CMK (cell line): ENCODE results near the gene MTERF2.

Source experiments
- DNase-seq: peaks from one replicate; pipeline ENCODE4 v3.0.0-alpha.2; 2010; ENCODE audit warnings: low read depth

Gene MTERF2

DNA sequence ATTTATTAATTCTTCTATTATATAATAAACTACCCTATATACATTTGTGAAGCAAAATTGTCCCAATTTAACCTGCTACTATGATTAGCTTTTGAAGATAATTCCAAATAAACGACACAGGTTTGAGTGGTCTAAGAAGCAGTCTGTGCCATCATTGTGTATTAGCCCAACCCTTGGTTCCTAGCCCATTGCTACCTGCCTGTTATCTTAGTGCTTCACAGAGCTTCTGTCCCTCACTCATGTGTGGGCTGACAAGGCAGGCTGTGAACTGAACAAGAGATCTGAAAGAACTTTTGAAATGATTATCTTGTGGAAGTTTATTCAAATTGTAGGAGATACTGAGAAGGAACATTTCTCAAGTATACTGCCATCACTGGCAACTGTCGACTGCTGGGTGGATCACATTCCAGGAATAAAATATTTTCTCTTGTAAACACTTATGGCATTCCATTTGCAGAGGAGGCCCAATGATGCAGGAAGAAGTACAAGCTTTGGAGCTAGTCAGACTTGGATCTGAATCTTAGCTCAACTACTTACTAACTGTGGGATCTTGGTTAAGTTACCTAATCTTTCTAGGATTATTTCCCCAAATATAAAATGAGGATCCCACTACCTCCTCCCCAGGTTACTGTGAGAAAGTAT, 7.8 kb upstream of the MTERF2 start:
- DNase-seq: no peak

DNA sequence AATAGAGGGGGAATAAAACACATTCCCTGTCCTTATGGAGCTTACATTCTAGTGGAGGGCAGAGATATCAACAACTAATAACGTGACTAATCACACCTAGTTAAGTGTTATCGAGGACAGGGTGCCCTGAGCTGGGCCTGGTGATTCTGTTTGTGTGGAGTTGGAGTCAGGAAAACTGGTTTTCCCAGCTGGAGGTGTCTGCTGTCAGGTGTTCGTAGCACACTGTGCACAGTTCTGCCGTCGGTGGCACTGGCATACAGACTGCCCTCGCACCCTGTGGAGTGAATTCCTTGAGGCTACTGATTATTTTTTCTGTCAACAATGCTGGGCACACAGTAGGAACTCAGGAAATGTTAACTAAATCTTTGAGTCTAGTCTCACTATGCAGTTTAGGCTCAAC, 900 bp upstream of the MTERF2 start:
- DNase-seq: no peak

DNA sequence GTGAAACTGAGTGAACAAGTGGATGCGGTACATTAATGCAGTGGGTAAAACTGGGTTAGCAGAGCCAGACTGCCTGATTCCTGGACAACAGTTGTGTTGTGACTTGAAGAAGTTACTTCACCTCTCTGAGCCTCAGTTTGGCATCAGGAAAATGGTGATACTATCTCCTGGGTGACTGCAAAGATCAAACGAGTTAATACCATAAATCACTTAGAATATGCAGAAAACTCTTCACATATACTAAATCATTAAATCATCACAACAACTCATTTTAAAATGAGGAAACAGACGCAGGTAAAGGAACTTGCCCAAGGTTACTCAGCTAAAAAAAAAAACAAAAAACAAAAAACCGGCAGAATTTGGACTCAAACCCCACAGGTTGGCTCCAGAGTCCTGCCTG, 811 bp downstream of the MTERF2 start:
- DNase-seq: no peak

DNA sequence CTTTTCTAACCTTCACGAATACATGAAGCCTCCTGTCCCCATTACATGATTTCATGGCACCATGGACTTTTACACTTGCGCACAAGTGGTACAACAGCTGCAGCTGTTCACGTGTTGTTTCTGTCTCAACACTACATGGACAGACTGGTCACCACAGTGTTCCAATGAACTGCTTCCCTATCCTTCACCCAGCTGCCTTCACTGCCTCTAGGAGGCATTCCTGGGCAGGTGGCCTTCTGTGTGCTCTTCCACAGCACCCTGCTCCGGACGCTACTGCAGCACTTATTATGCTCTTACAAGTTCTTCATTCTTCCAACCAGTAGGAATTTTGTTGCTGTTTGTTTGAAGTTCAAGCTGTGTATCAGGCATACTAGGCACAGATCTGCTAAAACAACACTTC, 1.5 kb downstream of the MTERF2 start:
- no peak for DNase-seq

DNA sequence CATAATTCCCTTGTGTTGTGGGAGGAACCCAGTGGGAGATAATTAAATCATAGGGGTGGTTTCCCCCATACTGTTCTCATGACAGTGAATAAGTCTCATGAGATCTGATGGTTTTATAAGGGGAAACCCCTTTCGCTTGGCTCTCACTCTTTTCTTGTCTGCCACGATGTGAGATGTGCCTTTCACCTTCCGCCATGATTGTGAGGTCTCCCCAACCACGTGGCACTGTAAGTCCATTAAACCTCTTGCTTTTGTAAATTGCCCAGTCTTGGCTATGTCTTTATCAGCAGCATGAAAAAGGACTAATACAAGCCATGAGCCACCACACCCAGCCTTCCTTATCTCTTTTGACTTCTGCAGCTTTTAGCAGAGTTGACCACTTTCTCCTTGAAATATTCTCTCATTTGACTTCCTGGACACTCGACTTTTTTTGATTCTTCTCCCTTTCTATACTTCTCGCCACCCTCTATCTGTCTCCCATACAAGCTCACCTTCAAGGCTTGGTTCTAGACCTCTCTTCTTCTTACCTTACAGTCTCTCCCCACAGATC, 2.3 kb downstream of the MTERF2 start:
- peak; percentile 33 for DNase-seq

DNA sequence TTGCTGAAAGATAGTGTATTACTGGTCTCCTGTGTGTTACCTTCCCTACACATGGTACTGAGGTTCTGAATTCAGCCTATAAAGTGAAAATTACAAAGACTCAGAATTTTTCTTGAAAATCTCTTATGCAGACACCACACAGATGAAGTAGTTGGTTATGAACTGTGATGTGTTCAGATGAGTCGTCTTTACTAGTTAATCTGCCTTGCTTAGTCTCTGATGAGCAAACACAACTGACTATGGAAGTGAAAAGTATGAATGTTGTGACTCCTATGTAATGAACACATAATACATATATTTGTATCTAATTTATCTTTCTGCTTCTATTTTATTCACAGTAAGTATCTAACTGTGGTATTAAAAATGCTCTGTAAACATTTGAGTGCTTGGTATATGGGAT, 4.7 kb downstream of the MTERF2 start:
- no peak for DNase-seq

DNA sequence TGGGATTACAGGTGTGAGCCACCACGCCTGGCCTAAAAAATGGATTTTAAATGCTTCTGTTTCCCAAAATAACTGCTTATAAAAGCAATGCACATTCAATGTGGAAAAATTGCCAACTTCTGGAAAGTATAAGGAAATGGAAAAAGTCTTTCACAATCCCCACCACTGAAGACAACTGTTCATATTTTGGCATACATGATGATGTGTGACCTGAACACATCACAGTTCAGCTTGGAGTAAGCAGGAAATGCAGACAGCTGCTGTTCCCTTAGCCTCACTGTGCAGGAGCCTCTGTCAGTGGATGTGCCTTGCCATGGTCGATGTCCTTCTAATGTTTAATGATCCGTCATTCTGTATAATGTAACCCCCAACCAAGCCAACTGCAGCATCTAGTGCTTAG, 5.2 kb downstream of the MTERF2 start:
- no peak for DNase-seq

DNA sequence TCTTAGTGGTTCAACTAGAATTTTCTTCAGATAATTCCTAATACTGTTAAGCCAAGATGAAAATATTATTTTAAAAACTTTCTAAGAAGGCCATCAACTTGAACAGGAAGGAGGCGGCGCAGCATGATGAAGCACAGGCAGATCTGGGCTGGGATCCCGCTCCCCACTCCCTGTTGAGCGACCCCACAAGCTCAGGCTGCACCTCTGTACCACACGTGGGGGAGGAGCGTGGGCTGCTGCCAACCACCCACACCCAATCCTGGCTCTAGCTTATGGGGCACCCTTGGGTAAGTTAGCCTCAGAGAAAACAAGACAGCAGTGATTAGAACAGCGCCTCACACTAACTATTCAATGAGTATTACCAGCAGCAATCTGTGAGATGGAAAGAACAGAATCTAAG, 6.0 kb downstream of the MTERF2 start:
- DNase-seq: no peak

DNA sequence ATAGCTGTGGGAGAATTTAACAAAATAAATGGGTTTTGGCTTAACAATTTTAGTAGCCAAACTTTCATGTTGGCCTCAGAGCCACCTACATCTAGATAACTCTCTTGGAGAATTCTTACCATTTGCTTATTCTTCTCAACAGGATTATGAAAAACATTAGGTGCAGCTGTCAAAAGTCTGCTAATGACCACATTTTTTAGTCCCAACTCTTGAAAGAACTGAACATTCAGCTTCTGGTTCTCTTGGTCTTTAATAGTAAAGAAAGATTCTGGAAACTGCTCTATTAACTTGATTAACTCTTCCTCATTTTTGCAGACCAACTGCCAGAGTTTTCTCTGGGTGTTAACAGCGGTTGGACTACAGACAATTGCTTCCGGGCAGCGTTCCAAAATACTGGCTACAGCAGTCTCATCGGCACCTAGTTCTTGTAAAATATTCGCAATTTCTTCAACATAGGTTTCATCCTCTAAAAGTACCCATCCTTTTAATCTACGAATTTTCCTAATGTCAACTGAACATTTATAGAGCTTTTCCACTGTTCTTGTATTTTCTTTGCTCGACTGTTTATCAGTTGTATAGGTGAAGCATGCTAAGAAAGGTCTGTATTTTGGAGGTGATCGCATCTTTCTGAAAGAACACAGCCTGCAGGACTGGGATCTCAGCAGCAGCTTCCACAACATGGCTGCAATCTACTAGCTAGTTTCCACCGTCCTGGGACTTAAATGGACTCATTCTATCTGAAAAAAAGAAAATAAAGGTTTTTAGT, 8.7 kb downstream of the MTERF2 start:
- no peak for DNase-seq

DNA sequence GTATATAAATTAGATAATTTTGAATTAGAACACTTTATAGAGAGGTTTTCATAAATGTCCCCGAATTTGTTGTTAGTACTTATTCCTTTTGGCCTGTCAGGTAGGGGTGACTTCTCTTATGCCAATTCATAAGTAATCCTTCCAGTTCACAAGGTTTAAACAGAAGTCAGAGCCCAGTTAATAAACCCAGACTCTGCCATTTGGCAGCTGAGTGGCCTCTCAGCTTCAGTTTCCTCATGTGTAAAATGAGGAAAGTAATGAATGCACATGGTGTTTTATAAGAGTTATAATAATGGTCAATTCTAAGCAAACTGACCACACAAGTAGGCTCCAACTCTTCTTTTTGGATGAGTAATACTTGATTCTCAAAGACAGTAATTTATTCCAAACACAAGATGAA, 10.3 kb downstream of the MTERF2 start:
- DNase-seq: no peak

DNA sequence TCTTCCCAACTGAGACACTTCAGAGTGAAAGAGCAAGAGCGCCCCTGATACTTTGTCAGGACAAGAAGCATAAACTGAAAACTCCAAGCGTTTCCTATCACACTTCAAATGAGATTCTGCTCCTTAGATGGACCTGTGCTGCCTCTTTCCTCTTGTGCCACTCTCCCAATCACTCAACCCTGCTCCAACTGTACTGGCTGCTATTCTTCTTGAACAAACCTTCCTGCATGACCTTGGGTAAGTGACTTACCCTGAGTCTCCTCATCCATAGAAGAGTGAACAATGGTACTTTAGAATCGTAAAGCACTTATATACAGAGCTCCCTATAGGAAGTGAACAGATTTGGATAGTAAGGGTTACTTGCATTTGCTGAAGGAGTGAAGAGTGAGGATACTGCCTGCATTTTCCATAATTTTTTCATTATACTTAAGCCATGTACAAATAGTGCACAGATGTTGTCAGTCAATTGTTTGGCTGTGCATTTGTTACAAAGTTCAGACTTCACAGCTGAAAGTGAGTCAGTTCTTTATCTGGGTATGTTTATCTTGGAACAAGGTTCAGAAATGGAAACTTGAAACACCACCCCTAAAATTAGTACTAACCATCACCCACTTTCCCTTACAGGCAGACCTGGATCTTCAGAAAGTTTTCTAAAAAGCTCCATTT, 10.8 kb downstream of the MTERF2 start:
- no peak for DNase-seq

DNA sequence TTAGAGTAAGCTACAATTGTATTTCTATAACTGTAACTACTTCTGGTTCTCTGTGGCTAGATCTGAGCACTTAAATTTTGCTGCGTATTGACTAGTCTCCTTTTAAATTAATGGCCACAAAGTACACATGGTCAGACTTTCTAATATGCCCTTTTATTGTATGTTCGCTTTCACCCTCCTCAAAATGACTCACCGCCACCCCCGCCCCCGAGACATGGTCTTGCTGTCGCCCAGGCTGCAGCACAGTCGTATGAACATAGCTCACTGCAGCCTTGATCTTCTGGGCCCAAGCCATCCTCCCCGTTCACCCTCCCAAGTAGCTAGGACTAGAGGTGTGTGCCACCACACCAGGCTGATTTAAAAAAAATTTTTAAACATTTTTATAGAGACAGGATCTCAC, 11.8 kb downstream of the MTERF2 start:
- DNase-seq: no peak

DNA sequence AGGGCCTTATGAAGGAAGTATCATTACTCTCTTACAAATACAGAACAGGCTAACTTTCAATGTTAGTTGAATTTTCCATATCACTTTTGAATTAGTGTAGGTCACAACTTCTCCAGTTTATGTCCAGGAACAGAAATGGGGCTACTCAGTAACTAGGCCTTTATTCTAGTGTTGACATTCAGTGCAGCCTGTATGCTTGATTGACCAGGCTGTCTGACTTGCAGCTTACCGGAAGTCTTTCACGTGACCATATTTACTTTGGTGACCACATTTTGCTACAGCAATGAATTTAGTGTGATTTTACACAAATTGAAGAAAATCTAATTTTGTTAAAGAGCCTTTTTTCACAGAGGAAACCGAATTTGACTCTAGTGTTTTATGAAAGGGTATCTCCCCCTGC, 12.4 kb downstream of the MTERF2 start:
- no peak for DNase-seq

DNA sequence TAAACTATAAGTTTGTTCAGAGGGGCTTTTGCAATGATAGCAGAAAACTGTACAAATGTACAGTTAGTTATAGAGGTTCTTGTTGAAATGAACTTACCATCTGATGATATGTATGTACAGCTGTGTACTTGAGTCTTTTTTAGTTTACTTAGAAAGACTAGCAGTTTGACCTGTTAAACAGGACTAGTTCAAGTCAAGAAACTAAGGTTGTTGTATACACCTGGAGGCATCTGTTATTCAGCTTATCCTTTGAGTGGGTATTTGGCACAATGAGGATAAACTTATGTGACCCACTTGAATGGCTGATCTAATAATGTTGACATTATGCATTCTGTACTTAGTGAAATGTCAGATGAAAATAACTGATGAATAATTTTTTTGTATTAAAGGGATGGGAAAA, 13.4 kb downstream of the MTERF2 start:
- no peak for DNase-seq

DNA sequence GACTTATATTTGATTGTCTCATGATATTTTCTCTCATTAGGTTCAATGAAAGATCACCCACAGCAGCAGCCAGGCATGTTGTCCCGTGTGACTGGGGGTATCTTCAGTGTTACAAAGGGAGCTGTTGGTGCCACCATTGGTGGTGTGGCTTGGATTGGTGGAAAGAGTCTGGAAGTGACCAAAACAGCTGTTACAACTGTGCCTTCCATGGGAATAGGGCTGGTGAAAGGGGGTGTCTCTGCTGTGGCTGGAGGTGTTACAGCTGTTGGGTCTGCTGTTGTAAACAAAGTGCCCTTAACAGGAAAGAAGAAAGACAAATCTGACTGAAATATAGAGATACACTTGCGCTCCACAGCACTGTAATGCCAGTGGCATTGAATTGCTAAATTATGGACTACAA, 15.9 kb downstream of the MTERF2 start:
- no peak for DNase-seq

DNA sequence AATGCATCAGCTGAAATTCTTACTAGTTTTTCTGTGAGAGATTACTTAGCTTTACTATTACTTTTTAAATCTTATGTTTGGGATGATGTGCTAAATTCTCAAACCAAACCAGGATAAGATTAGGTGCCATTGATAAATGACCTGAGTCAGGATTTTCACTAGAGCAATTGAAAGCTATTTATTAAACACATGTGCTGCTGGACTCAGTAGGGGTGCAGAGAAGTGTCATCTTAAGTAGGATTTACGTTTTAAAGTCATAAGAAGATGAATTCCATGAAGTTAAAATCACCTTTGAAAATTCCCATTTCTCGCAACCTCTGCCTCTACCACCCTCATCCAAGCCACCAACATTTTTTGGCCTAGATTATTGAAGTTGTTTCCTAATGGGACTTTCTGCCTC, 22.4 kb downstream of the MTERF2 start:
- DNase-seq: no peak

DNA sequence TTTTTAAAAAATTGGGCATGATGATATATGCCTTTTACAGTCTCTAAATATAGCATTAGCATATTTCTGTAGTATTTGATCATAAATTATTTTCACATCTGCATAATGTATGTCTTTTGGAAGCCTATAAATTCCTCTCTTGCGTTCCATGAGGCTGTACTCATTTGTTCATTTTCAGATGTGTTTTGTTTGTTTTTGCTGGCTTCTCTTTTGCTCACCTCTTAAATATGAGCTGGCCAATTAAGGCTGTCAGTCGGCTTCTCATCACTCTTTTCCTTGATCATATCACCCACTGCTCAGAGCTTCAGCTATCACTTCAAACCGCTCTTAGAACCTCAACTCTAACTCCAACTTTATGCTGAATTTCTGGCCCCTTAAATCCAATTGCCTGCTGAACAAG, 24.7 kb downstream of the MTERF2 start:
- no peak for DNase-seq

DNA sequence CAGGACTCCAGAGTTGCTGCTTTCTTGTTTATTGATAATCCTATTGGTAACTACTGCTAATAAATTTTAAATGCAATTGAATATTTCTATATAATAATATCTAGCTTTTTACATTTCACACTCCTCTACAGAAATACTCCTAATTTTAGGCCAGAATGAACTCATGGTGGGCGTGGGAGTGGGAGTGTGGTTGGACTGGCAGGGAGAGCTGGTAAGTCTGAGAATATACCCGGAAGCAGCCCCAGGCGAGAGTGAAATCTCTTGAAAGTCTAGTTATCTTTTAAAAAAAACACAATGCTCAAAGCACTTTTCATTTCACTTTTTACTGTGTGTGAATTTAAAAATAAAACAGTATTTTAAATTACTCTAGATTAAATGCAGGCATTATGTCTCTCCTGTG, 26.5 kb downstream of the MTERF2 start:
- DNase-seq: no peak

DNA sequence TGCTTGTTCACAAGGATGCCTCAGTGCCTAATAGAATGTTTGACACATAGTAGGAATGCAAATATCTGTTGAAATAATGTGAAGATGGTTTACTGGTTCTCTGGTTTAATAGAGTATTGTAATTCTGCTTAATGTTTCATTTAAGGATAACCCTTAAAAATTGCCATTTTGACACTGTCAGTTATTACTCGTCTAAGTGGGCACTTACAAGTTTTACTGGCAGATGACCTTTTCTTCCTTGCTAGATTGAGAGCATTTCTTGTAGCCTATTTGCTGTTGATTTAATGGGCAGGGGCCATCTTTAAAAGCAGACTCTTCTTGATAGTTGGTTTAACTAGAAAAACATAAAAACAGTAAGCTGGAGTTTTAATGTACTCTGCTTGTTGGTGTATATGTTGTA, 29.4 kb downstream of the MTERF2 start:
- no peak for DNase-seq

DNA sequence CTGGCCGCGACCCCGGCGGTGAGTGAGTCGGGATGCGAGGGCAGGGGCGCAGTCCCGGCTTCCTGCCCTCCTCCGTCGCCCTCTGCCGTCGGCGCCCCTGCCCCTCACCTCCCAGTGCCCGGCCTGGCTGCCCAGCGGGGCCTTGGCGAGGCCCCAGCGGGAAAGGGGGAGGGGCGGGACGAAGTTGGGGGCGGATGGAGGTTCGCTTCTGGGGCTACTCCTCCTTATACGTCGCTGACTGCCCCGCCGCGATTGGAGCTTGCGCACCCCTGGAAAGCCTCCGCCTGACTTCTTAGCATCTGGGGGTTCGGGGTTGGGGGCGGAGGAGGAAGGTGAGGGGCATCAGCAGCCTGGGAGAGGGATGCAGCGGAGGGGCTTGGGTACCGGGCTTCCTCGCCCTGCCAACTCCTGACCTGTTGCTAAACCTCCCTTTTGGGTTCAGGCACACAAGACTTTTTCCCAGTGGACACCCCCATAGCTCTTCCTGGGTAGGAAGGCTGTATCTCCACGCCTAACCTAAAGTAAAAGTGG, 30.8 kb downstream of the MTERF2 start:
- DNase-seq: peak; percentile 56

DNA sequence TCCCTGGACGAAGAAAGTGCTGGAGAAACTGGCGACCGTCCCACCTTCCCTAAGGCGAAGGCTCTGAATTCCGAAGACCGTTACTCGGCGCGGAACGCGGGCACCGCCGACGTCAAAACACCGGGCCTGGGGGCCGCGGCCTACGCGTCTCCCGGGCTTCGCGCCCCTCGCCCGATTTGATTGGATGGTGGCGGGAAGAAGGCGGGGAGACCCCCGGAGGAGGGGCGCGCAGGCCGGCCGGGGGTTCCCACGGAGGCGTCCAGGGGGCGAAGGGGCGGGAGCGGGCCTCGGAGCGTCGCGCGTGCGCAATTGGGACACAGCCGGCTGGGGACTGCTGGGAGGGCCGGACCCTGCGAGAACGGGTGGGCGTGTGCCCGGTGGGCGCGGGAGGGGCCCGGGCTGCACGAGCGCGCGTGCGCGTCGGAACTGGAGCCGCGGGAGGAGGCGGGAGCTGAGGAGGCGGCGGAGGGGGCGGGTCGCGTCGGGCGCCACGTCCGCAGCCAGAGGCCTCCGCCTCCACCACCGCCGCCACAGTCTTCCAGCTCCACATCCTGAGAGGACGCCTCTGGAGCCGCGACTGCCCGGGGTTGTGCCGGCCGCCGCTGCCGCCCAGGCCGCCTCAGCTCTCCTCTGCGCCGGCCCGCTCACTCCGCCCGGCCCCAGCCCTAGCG, 31.4 kb downstream of the MTERF2 start, which contains the start of gene TMEM263:
Gene TMEM263 (plus strand): TSS at position 531 of the 671 bp plus-strand sequence. CDS start 11,210 bp downstream, outside the sequence.
- peak; percentile 81 for DNase-seq
